PC-9 (cell line): ENCODE measurements around the gene COL8A2.

ENCODE experiments used
- EZH2 ChIP-seq: fragments of 200-600 bp; sonication (generic); IDR thresholded peaks from 2 replicates; pipeline ENCODE4 v1.8.0; 2017; ENCODE audit warnings: antibody characterized with exemption, low read depth
- TF ChIP-seq, protein P1 (sequence below): fragments of 200-600 bp; sonication (generic); conservative IDR thresholded peaks from 2 replicates; pipeline ENCODE4 v1.6.1; 2017; ENCODE audit warnings: mixed run types, antibody characterized with exemption, mild to moderate bottlenecking, moderate library complexity

DNA sequence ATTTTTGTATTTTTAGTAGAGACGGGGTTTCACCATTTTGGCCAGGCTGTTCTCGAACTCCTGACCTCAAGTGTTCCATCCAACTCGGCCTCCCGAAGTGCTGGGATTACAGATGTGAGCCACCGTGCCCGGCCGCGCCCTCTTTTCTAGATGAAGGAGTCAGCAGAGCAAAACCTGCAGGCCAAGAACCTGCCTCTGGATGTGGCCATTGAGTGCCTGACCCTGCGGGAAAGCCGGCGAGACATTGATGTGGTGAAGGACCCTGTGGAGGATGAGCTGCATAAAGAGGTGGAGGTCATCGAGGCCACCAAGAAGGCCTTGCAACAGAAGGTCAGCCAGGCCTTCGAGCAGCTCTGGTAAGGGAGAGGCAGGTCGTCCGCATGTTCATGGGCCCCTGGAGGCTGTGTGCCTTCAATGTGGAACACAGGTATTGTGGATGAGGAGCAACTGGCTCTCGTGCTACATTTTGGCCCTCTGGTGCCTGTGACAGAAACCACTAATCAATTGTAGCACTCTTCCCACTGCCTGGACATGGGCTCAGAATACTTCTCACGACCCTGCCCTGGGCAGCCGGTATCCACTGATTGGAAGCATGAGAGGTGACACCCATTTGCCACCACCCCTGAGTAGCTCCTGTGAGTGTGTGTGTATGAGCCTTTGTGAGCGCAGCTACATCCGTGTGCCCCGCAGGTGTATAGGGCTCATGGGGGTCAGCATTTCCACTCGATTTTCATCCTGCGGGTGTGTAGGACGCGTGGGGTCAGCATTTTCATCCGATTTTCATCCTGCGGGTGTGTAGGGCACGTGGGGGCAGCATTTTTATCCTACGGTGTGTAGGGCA, 39.1 kb downstream of the COL8A2 start:
- TF ChIP-seq, protein P1, sequence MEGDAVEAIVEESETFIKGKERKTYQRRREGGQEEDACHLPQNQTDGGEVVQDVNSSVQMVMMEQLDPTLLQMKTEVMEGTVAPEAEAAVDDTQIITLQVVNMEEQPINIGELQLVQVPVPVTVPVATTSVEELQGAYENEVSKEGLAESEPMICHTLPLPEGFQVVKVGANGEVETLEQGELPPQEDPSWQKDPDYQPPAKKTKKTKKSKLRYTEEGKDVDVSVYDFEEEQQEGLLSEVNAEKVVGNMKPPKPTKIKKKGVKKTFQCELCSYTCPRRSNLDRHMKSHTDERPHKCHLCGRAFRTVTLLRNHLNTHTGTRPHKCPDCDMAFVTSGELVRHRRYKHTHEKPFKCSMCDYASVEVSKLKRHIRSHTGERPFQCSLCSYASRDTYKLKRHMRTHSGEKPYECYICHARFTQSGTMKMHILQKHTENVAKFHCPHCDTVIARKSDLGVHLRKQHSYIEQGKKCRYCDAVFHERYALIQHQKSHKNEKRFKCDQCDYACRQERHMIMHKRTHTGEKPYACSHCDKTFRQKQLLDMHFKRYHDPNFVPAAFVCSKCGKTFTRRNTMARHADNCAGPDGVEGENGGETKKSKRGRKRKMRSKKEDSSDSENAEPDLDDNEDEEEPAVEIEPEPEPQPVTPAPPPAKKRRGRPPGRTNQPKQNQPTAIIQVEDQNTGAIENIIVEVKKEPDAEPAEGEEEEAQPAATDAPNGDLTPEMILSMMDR = no peak
- no peak for TF ChIP-seq EZH2
